WERI-Rb-1 (cell line): Measurements from ENCODE around the gene SOX10.

ENCODE experiments used
- DNase-seq: peaks from one replicate; pipeline ENCODE4 v3.0.0-alpha.2; 2020
- H3K27ac ChIP-seq: fragments of 250-450 bp; sonication (Bioruptor Pico); 2 replicates; pipeline ENCODE4 v1.5.1; 2020; ENCODE audit warnings: mild to moderate bottlenecking, moderate library complexity
- H3K27me3 ChIP-seq: fragments of 250-450 bp; sonication (Bioruptor Pico); 2 replicates; pipeline ENCODE4 v1.5.1; 2021; ENCODE audit warnings: mild to moderate bottlenecking, low read depth, moderate library complexity; ENCODE audit not compliant: insufficient read depth, severe bottlenecking
- H3K36me3 ChIP-seq: fragments of 250-450 bp; sonication (Bioruptor Pico); 2 replicates; pipeline ENCODE4 v1.5.1; 2020; ENCODE audit warnings: mild to moderate bottlenecking, moderate library complexity
- H3K4me3 ChIP-seq: 2 replicates; pipeline ENCODE4 v1.5.1; 2011; ENCODE audit warnings: low read depth, mild to moderate bottlenecking, control low read depth, low read length
- H3K9me3 ChIP-seq: fragments of 250-450 bp; sonication (Bioruptor Pico); 2 replicates; pipeline ENCODE4 v1.5.1; 2021; ENCODE audit warnings: mild to moderate bottlenecking, moderate library complexity; ENCODE audit not compliant: severe bottlenecking
- TF ChIP-seq, protein P1 (sequence below): IDR thresholded peaks from 2 replicates; pipeline ENCODE4 v1.5.1; 2011; ENCODE audit warnings: low read depth, mild to moderate bottlenecking, control low read depth, inconsistent platforms, low read length

Gene SOX10

DNA sequence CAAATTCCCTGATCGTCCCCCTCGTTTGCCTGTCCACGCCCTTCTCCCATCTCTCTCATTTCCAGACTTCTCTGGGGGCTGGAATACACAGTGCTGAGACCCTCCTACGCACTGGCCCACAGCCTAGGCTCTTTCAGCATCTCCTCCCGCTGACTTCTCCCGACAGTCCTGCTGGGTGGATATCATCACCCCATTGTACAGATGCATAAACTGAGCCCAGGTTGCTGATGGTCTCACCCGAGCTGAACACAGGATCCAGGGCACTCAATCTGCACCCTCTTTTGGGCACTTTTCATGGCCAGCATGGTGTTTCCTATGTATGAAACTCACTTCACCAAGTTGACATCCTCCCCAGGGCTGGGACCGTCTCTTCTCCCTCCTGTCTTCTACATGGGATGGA is 41.2 kb upstream of the SOX10 start:
- TF ChIP-seq, protein P1, sequence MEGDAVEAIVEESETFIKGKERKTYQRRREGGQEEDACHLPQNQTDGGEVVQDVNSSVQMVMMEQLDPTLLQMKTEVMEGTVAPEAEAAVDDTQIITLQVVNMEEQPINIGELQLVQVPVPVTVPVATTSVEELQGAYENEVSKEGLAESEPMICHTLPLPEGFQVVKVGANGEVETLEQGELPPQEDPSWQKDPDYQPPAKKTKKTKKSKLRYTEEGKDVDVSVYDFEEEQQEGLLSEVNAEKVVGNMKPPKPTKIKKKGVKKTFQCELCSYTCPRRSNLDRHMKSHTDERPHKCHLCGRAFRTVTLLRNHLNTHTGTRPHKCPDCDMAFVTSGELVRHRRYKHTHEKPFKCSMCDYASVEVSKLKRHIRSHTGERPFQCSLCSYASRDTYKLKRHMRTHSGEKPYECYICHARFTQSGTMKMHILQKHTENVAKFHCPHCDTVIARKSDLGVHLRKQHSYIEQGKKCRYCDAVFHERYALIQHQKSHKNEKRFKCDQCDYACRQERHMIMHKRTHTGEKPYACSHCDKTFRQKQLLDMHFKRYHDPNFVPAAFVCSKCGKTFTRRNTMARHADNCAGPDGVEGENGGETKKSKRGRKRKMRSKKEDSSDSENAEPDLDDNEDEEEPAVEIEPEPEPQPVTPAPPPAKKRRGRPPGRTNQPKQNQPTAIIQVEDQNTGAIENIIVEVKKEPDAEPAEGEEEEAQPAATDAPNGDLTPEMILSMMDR = no peak
- Histone ChIP-seq H3K36me3 (no peaks in the 10 kb centered on the region), H3K27me3 (no peaks in the 10 kb centered on the region), H3K4me3 (no peak overlapping the region), H3K27ac (no peak overlapping the region), H3K9me3 (no peaks in the 10 kb centered on the region)
- no peak for DNase-seq

GRCh38 chr22:38023045-38023444 is 38.7 kb upstream of the SOX10 start:
- no peak overlapping the region for H3K27ac ChIP-seq
- TF ChIP-seq, protein P1 = no peak
- H3K36me3 ChIP-seq = no peaks in the 10 kb centered on the region
- no peak for DNase-seq
- H3K9me3 ChIP-seq = no peaks in the 10 kb centered on the region
- no peaks in the 10 kb centered on the region for H3K27me3 ChIP-seq
- no peak overlapping the region for H3K4me3 ChIP-seq

DNA sequence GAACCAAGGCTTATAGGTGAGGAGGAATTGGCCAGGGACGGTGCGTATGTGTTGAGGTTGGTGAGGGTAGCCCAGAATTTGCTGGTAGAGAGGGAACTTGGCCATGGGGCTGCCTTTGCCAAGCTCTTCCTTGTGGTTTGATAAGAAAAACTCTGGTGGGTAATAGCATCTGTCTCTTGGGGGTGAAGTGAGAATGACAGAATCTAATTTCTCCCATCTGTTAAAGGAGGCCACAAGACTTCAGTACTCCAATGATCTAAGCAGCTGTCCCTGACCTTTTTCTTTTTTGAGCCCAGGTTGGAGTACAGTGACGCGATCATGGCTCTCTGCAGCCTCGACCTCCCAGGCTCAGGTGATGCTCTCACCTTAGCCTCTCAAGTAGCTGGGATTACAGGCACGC is 36.9 kb upstream of the SOX10 start:
- Histone ChIP-seq H3K27ac (no peak overlapping the region), H3K9me3 (no peaks in the 10 kb centered on the region), H3K36me3 (no peaks in the 10 kb centered on the region), H3K27me3 (no peaks in the 10 kb centered on the region), H3K4me3 (no peak overlapping the region)
- no peak for DNase-seq
- TF ChIP-seq, protein P1 = no peak

DNA sequence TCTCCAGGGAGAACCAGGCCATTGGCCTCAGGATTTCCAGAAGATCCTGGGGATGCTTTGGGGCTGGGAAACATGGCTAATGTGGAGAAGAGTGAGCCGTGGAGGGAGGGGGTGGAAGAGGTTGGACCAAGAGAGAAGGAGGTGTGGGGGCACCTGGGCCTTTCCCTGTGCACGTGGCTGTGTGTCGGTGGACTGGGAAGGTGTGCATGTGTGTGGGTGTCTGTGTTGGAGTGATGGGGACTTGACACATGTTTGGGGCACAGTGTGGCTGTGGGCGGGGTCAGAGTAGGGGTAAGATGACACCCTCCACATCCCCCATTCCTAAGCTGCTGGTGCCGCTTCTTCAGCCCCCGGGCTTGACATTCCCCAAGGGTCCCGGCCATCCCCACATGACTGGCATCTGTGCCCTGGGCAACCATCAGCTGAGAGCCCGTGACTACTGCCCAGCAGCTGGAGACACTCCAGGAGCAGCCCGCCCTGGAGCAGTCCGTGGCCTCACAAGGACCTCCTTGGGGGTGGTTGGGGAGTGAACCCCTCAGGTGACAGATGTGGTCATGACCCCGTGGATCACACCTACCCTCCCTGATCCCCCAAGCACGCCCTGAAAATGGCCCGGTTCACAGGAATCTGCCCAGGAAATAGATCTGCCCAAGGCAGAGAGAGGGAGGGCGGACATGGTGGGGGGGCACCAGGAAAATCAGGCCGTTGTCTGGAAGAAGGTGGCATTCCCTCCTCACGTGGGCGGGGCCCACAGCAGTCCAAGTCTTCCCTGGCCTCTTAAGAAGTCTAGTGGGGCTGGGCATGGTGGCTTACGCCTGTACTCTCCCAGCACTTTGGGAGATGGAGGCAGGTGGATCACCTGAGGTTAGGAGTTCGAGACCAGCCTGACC is 34.8 kb upstream of the SOX10 start:
- DNase-seq = no peak
- no peak overlapping the region for H3K4me3 ChIP-seq
- no peak overlapping the region for H3K27ac ChIP-seq
- H3K27me3 ChIP-seq = no peaks in the 10 kb centered on the region
- H3K9me3 ChIP-seq = no peaks in the 10 kb centered on the region
- TF ChIP-seq, protein P1 = no peak
- no peaks in the 10 kb centered on the region for H3K36me3 ChIP-seq

DNA sequence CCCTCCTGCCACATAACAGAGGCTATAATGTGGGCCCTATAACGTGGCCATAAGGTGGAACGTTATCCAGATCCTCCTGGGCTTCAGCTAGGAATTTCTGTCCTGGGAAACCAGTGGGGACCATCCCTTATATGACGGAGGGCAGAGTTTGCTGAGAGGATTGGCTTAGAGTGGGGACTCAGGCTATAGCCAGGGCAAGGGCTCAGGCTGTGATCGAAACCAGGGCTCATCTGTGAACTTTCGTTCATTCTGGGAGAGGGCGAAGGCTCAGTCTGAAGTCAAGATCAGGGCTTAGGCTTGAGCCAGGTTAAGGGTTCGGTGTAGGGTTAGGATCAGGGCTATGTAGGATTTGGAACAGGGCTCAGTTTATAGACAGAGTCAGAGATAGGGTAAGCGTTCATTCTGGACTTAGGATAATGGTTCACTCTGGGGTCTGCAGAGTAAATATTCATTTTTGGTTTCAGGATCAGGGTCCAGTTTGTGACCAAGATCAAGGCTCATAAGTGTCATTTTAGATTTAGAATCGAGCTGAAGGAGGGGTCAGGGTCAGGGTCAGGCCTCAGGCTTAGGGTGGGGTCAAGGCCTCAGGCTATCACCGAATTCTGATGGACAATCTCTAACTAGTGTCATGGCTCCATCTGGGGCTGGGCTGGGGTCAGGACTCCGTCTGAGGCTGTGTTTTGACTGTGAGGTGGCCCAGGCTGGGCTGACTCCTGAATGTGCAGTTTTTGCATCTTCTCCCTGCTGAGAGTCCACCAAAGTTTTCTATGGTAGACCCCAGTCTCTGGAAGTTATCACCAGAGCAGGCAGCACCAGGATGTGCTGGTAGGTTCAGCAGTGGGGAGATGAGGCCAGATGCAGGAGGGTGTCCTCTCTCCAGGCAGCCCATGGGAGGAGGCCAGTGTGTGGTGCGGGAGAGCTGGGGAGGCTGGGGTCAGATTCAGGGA is 33.9 kb upstream of the SOX10 start:
- H3K36me3 ChIP-seq = no peaks in the 10 kb centered on the region
- no peaks in the 10 kb centered on the region for H3K9me3 ChIP-seq
- no peak overlapping the region for H3K27ac ChIP-seq
- H3K4me3 ChIP-seq = no peak overlapping the region
- no peaks in the 10 kb centered on the region for H3K27me3 ChIP-seq
- DNase-seq = no peak
- TF ChIP-seq, protein P1 = no peak
